Colonic mucosa (tissue), 4 donors: ENCODE measurements around the gene CERS6. TPM values are rescaled to one million over a fixed set of nuclear protein-coding genes. Genes with fewer than 3 reads are reported as not detected.

Experiments
- DNase-seq: peaks from one replicate; pipeline ENCODE4 v3.0.0-alpha.2; 2020
- H3K27ac ChIP-seq: fragments of 200-600 bp; one replicate; pipeline ENCODE4 v1.8.0; 2021
- H3K27me3 ChIP-seq: fragments of 200-600 bp; one replicate; pipeline ENCODE4 v1.8.0; 2021
- H3K36me3 ChIP-seq: fragments of 200-600 bp; one replicate; pipeline ENCODE4 v1.8.0; 2021
- H3K4me1 ChIP-seq: fragments of 200-600 bp; one replicate; pipeline ENCODE4 v1.8.0; 2021; ENCODE audit warnings: mild to moderate bottlenecking
- H3K4me3 ChIP-seq: fragments of 200-600 bp; one replicate; pipeline ENCODE4 v1.8.0; 2021
- H3K9ac ChIP-seq, 2 donors: one replicate each; pipeline ENCODE4 v1.7.0; 2013; ENCODE audit warnings: control low read depth in 2 of 2, low read depth in 2 of 2, low read length in 2 of 2
- H3K9me3 ChIP-seq: fragments of 200-600 bp; one replicate; pipeline ENCODE4 v1.8.0; 2021
- intact Hi-C: fragments of 100-400 bp; cut with DNase I; formaldehyde crosslinking; loops from one replicate; pipeline ENCODE4 v1.14.1; 2022
- total RNA-seq, 2 donors: library from RNA; stranded (reverse); fragmentation: NEBNext Ultra II Directional in 1 of 2; extraction: Animal tissue kit (Norgen Biotek cat#: 25700) in 1 of 2; gene quantifications; one replicate each; pipeline ENCODE4 v1.2.1, GENCODE V29; 2021
- TF ChIP-seq, protein P1 (sequence below): fragments of 200-600 bp; IDR thresholded peaks from one replicate; pipeline ENCODE4 v1.8.0; 2022; ENCODE audit warnings: antibody characterized with exemption, mild to moderate bottlenecking
- donor health status: healthy.
- donor health status: DM: no; HTN: no; CAD: no.
- donor health status: DM: no; HTN: no; CAD: no.

Gene CERS6
- total RNA-seq, 2 donors from 2014 or later: 56.7 to 75.9 TPM

GRCh38 chr2:168589236-168590211, 133.5 kb downstream of the CERS6 start:
- H3K9me3 ChIP-seq: no peaks in the 10 kb centered on the region
- no peak for DNase-seq
- H3K9ac ChIP-seq: no peak overlapping the region
- no peaks in the 10 kb centered on the region for H3K27me3 ChIP-seq
- TF ChIP-seq, protein P1, sequence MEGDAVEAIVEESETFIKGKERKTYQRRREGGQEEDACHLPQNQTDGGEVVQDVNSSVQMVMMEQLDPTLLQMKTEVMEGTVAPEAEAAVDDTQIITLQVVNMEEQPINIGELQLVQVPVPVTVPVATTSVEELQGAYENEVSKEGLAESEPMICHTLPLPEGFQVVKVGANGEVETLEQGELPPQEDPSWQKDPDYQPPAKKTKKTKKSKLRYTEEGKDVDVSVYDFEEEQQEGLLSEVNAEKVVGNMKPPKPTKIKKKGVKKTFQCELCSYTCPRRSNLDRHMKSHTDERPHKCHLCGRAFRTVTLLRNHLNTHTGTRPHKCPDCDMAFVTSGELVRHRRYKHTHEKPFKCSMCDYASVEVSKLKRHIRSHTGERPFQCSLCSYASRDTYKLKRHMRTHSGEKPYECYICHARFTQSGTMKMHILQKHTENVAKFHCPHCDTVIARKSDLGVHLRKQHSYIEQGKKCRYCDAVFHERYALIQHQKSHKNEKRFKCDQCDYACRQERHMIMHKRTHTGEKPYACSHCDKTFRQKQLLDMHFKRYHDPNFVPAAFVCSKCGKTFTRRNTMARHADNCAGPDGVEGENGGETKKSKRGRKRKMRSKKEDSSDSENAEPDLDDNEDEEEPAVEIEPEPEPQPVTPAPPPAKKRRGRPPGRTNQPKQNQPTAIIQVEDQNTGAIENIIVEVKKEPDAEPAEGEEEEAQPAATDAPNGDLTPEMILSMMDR: no peak
- no peak overlapping the region for H3K4me3 ChIP-seq
- no peak overlapping the region for H3K27ac ChIP-seq
- H3K4me1 ChIP-seq: no peaks in the 10 kb centered on the region
- no peaks in the 10 kb centered on the region for H3K36me3 ChIP-seq
- intact Hi-C loops: no loop called here

DNA sequence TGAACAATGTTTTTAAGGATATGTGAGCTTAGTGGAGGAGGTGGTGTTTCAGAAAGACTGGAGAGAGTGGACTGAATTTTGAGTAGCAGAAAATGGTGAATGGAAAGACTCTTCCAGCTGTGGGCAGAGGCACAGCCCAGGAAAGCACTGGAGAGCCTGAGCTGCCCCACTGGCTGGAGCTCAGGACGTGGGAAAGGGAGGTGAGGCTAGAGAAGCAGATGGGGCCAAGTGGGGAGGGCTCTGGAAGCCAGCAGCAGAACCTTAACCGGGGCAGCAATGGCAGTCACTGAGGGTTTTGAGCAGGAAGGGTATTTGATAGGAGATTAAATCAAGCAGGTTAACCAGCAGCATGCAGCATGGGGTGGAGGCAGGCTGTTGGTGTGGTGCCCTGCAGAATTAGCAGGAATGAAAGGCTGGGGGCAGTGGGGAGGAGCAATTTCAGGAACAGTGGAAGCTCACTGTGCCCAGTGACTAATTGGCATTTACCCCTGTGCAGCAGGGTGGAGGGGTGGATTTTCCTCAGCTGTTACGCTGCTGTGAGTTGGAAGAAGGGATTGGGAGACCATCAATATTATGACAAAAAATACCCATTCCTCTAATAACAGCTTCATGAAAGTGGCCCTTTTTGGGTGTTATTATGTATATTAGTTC, 136.2 kb downstream of the CERS6 start:
- no peak overlapping the region for H3K27ac ChIP-seq
- H3K4me1 ChIP-seq: no peaks in the 10 kb centered on the region
- no peaks in the 10 kb centered on the region for H3K36me3 ChIP-seq
- no peak overlapping the region for H3K9ac ChIP-seq
- H3K27me3 ChIP-seq: no peaks in the 10 kb centered on the region
- DNase-seq: no peak
- H3K4me3 ChIP-seq: no peak overlapping the region
- intact Hi-C loops: no loop called here
- no peaks in the 10 kb centered on the region for H3K9me3 ChIP-seq
- TF ChIP-seq, protein P1: no peak

DNA sequence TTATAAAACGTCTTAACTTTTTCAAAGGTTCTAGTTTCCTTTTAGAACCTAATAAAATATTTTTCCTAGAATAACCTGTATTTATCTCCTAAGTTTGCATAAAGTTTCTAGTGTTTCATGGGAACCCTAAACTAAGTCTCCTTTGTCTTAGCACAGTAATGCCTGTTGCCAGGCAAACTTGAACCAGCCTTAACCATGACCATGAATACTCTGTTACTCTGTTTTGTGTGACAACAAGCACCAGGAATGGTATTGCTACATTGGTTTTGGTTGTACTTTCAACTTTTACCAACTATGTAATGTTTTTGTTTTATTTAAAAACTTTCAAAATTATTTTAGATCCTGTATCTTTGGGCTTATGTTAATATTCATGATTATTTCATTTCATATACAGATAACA, 137.6 kb downstream of the CERS6 start:
- Histone ChIP-seq H3K4me1 (no peaks in the 10 kb centered on the region), H3K4me3 (no peak overlapping the region), H3K27me3 (no peaks in the 10 kb centered on the region), H3K9me3 (no peaks in the 10 kb centered on the region), H3K36me3 (no peaks in the 10 kb centered on the region), H3K9ac (no peak overlapping the region), H3K27ac (no peak overlapping the region)
- DNase-seq: no peak
- TF ChIP-seq, protein P1: no peak
- intact Hi-C loops: no loop called here

GRCh38 chr2:168594778-168595177, 138.7 kb downstream of the CERS6 start:
- Histone ChIP-seq H3K4me1 (no peaks in the 10 kb centered on the region), H3K27me3 (no peaks in the 10 kb centered on the region), H3K36me3 (no peaks in the 10 kb centered on the region), H3K9me3 (no peaks in the 10 kb centered on the region), H3K4me3 (no peak overlapping the region), H3K9ac (no peak overlapping the region), H3K27ac (no peak overlapping the region)
- intact Hi-C loops: no loop called here
- TF ChIP-seq, protein P1: no peak
- DNase-seq: no peak

DNA sequence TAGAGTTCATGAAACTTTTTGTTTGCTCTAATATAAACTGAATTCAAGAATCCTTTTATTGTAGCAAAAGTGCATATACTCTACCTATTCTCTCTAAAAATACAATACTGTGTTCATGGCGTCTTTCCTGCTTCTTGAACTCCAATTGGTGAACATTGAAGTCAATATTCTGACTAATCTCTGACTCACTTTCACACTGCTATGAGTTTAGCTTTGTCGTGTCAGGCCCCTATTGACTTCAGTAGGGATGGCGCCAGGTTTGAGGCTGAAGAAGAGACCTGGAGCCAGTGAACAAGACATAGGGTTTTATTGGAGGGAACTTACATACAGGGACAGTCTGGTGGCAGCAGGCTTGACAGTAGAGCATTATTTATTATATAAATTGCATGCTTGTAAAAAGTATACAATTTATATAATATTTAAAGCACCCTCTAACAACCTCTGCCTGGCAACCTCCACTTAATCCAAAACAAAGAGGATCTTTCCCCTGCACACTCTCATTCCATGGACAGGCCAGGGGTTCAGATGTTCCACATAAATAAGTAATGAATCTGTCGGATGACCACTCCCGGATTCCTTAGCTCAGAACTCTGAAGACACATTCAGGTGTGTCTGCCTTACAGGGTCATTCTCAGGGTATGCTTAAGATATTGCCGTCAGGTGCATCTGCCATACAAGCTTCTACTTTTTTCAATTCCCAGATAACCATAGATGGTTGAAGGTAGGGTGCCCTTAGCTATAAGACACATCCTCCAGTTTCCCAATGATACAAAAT, 141.0 kb downstream of the CERS6 start:
- H3K9me3 ChIP-seq: no peaks in the 10 kb centered on the region
- intact Hi-C loops: no loop called here
- H3K4me3 ChIP-seq: no peak overlapping the region
- TF ChIP-seq, protein P1: no peak
- no peak overlapping the region for H3K27ac ChIP-seq
- H3K36me3 ChIP-seq: no peaks in the 10 kb centered on the region
- no peaks in the 10 kb centered on the region for H3K27me3 ChIP-seq
- H3K4me1 ChIP-seq: peaks cover 6% of the 10 kb centered on the region
- no peak for DNase-seq
- H3K9ac ChIP-seq: no peak overlapping the region
